GM12875 (cell line): Measurements from ENCODE around the gene FGD5.
A peak's percentile ranks its signal among the peaks of the same experiment; 100 is the strongest.

Experiments used
- H3K4me3 ChIP-seq: one replicate; pipeline ENCODE4 v1.5.1; 2011; ENCODE audit warnings: low read depth, low read length, control low read depth
- TF ChIP-seq, protein P1 (sequence below): IDR thresholded peaks from 2 replicates; pipeline ENCODE4 v1.5.1; 2011; ENCODE audit warnings: low read depth, mild to moderate bottlenecking, control low read depth, inconsistent platforms, low read length, moderate library complexity, borderline replicate concordance; ENCODE audit not compliant: insufficient read depth

The FGD5 gene

DNA sequence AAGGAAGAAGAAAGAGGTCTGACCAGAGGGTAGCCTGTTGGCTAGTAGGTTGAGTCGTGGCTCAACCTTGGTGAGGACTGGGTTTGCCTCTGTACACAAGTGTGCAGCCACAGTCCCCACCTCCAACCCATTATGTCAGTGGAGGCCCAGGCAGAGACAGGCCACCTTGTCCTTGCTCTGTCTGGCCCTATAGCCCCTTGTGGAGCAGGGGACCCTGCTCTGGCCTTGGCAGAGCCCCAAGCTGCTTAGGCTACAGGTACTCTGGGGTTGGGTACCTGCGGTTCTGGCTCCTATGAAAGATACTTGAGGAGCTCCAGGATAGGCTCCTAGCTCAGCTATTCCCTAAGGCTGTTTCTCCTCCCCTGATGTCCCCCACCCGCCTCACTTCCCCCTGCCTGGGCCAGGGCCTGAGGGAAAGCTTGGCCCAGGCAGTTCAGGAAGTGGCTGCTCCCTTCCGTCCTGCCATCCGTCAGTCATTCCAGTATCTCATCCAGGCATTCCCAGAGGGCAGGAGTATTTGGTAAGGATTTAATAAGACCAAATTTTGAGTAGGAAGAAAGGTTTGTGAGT lies 44.0 kb downstream of the FGD5 start:
- TF ChIP-seq, protein P1, sequence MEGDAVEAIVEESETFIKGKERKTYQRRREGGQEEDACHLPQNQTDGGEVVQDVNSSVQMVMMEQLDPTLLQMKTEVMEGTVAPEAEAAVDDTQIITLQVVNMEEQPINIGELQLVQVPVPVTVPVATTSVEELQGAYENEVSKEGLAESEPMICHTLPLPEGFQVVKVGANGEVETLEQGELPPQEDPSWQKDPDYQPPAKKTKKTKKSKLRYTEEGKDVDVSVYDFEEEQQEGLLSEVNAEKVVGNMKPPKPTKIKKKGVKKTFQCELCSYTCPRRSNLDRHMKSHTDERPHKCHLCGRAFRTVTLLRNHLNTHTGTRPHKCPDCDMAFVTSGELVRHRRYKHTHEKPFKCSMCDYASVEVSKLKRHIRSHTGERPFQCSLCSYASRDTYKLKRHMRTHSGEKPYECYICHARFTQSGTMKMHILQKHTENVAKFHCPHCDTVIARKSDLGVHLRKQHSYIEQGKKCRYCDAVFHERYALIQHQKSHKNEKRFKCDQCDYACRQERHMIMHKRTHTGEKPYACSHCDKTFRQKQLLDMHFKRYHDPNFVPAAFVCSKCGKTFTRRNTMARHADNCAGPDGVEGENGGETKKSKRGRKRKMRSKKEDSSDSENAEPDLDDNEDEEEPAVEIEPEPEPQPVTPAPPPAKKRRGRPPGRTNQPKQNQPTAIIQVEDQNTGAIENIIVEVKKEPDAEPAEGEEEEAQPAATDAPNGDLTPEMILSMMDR = no peak
- H3K4me3 ChIP-seq = no peak overlapping the region

DNA sequence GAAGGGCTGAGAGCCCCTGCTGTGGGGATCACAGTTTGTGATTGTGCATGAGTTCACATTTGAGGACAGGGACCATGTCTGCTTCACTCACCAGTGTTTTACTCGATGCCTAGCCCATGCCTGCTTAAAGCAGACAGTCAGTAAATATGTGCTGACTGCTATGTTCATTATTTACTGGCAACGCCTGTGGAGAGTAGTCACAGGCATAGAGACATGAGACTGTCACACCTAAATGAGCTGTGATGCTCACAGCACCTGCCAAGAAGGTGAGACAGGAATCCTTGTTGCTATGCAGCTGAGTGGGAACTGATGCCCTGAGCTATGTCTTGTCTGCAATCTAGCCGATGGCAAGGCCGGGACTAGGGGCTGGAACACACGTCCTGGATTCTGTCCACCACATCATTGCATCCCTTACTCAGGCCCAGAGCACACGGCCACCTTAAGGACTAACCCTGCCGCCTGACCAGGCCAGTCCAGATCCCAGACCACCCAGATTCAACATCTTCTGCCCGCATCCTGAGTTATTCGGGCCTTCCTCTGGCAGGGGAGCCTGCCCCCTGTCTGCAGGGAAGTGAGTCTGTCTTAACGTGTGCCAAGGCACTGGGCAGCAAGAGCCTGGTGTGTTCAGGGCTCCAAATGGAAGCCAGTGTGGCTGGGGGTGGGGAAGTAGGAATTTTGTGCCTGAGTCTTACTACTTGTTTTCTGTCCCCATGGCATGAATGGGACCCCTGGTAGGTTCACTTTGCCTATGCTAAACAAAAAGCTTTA lies 44.8 kb downstream of the FGD5 start:
- TF ChIP-seq, protein P1 = peak; percentile 39; the same call in 1 of the 2 replicates
- H3K4me3 ChIP-seq = no peak overlapping the region

DNA sequence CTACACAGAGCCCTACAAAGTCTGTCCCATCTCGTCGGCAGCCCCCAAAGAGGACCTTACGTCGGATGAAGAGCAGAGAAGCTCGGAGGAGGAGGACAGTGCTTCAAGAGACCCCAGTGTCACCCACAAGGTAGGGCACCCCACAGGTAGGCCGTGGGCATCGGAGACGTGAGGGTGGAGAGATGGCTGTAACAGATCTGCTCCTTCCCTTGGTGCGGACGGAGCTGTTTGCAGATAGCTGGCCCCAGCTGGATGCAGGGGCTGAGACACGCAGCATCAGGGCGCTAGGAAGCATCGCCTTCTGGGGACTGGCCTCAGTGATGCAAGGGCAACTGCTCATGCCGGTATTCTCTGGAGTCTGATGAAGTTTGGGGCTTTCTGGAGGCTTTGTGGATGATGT lies 45.4 kb downstream of the FGD5 start:
- H3K4me3 ChIP-seq = no peak overlapping the region
- TF ChIP-seq, protein P1 = no peak

DNA sequence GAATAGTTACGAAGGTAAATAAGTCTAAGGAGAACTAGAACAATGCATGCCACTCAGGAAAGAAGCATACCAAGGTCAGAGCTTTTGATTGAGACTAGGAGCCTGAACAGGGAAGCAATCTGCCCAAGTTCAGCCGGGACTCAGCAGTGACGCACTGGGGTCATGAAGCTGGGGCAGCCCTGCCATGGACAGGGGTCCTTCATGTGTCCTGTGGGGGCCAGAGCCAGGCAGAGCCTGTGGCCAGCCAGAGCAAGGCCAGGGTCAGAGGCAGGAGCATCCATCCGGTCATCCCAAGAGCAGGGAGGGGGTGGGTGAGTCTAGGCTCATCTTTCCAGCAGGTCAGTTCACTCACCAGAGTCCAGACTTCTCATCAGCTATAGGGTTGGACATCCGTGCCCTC lies 47.9 kb downstream of the FGD5 start:
- TF ChIP-seq, protein P1 = no peak
- H3K4me3 ChIP-seq = no peak overlapping the region

DNA sequence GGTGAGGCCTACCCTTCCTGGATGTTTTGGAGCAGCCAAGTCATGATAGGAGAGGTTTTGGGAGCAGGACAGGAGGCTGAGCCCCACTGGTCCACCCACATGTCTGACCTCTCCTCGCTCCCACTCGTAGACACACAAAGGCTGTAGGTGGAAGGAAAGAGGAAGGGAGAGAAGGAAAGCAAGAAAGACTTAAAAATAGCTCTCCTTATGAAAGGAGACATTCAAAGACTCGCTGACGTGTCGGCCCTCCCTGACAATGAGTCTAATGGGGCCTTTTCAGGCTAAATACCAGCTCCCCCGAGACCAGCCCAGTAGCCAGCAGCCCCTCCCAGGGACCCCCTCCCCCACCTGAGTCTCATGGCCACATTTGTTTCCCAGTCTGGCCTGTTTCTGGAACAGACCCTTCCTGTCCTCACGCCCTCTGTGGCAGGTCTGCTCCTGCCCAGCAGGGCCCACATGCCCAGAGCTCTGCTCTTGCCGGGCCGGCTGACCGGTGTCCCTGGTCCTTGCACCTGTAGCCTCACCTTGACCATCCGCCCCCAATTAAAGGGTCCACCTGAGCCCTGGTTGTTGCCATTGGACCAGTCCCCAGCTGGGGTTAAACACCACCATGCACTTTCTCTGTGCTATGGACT lies 49.3 kb downstream of the FGD5 start:
- no peak overlapping the region for H3K4me3 ChIP-seq
- TF ChIP-seq, protein P1 = no peak

DNA sequence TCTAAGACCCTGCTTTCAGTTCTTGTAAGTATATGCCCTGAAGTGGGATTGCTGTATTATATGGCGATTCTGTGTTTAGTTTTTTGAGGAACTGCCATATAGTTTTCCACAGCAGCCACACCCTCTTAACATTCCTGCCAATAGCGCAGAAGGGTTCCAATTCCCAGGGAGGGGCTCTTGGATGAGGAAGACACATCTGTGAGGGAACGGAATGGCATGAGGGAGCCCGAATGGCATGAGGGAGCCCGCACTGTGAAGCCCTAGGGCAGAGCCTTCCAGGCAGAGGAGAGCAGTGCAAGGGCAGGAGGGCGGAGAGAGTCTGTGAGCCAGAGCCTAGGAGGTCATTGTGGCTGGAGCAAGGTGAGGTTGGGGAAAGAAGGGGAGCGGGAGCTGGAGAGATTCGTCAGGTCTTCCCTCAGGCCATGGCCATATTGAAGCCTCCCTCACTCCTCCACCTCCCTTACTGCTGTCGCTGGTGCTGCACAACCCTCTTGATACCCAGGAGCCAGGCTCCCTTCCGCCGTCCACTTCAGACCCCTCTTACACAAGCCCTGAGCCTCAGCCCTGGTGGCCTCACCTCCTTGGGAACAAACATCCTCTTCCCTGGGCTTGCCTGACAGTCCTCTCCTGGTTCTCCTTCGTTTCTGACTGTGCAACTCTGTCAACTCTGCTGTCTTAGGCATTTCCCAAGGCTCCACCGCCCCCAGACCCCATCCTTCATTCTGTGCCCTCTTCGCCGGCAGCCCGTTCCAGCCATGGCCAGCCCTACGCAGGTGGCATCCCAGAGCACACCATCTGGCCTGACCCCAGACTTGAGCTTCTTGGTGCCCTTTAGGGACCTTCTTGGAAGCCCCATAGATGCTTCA lies 51.4 kb downstream of the FGD5 start:
- TF ChIP-seq, protein P1 = no peak
- H3K4me3 ChIP-seq = no peak overlapping the region
